ENCODE measurements around the gene KIDINS220.

Gene KIDINS220

GRCh38 chr2:8817221-8817620, 20.2 kb downstream of the KIDINS220 start:
- H3K36me3 Mint-ChIP-seq (ENCODE audit: insufficient read depth): peaks cover 34% of the 10 kb centered on the region
- H3K27me3 Mint-ChIP-seq: no peaks in the 10 kb centered on the region
- no peaks in the 10 kb centered on the region for H3K9me3 Mint-ChIP-seq
- ATAC-seq (replicated peaks) (no peak), DNase-seq (no peak)
- H3K27ac Mint-ChIP-seq: no peak overlapping the region
- H3K4me3 Mint-ChIP-seq: no peak overlapping the region
- peaks cover 3 to 4% of the 10 kb centered on the region in 2 donors for H3K4me1 Mint-ChIP-seq (ENCODE audit: low read depth in 2 of 2)

GRCh38 chr2:8806885-8807704, 30.3 kb downstream of the KIDINS220 start:
- peak overlapping the region in 1 of 2 donors; percentile 76 for H3K27ac Mint-ChIP-seq
- ATAC-seq (replicated peaks): no peak
- H3K4me1 Mint-ChIP-seq (ENCODE audit: low read depth in 2 of 2): peaks cover 0 to 2% of the 10 kb centered on the region in 2 donors
- peaks cover 43% of the 10 kb centered on the region for H3K36me3 Mint-ChIP-seq (ENCODE audit: insufficient read depth)
- no peak overlapping the region for H3K4me3 Mint-ChIP-seq
- H3K9me3 Mint-ChIP-seq: no peaks in the 10 kb centered on the region
- no peak for DNase-seq
- H3K27me3 Mint-ChIP-seq: no peaks in the 10 kb centered on the region

GRCh38 chr2:8805278-8806210, 31.9 kb downstream of the KIDINS220 start:
- Mint-ChIP-seq H3K9me3 (no peaks in the 10 kb centered on the region), H3K27ac (peak overlapping the region in 1 of 2 donors; percentile 65), H3K4me1 (ENCODE audit: low read depth in 2 of 2) (peaks cover 2 to 5% of the 10 kb centered on the region in 2 donors), H3K36me3 (ENCODE audit: insufficient read depth) (peaks cover 40% of the 10 kb centered on the region), H3K4me3 (no peak overlapping the region), H3K27me3 (no peaks in the 10 kb centered on the region)
- DNase-seq: no peak
- ATAC-seq (replicated peaks): no peak

GRCh38 chr2:8803658-8804379, 33.6 kb downstream of the KIDINS220 start:
- H3K9me3 Mint-ChIP-seq: no peaks in the 10 kb centered on the region
- peaks cover 41% of the 10 kb centered on the region for H3K36me3 Mint-ChIP-seq (ENCODE audit: insufficient read depth)
- H3K27me3 Mint-ChIP-seq: no peaks in the 10 kb centered on the region
- H3K27ac Mint-ChIP-seq: peak overlapping the region in 1 of 2 donors; percentile 28
- ATAC-seq (replicated peaks): no peak
- no peak for DNase-seq
- H3K4me3 Mint-ChIP-seq: no peak overlapping the region
- peaks cover 0 to 13% of the 10 kb centered on the region in 2 donors for H3K4me1 Mint-ChIP-seq (ENCODE audit: low read depth in 2 of 2)

GRCh38 chr2:8802741-8803140, 34.7 kb downstream of the KIDINS220 start:
- Mint-ChIP-seq H3K27me3 (no peaks in the 10 kb centered on the region), H3K27ac (no peak overlapping the region), H3K4me3 (no peak overlapping the region), H3K36me3 (ENCODE audit: insufficient read depth) (peaks cover 42% of the 10 kb centered on the region), H3K4me1 (ENCODE audit: low read depth in 2 of 2) (peaks cover 0 to 13% of the 10 kb centered on the region in 2 donors), H3K9me3 (no peaks in the 10 kb centered on the region)
- DNase-seq (no peak), ATAC-seq (replicated peaks) (no peak)

GRCh38 chr2:8800821-8801220, 36.6 kb downstream of the KIDINS220 start:
- ATAC-seq (replicated peaks): no peak
- DNase-seq: no peak
- Mint-ChIP-seq H3K9me3 (no peaks in the 10 kb centered on the region), H3K4me3 (no peak overlapping the region), H3K4me1 (ENCODE audit: low read depth in 2 of 2) (peaks cover 0 to 17% of the 10 kb centered on the region in 2 donors), H3K27ac (peak overlapping the region in 1 of 2 donors; percentile 11), H3K36me3 (ENCODE audit: insufficient read depth) (peaks cover 54% of the 10 kb centered on the region), H3K27me3 (no peaks in the 10 kb centered on the region)

GRCh38 chr2:8800218-8800617, 37.2 kb downstream of the KIDINS220 start:
- DNase-seq: no peak
- Mint-ChIP-seq H3K9me3 (no peaks in the 10 kb centered on the region), H3K4me1 (ENCODE audit: low read depth in 2 of 2) (peaks cover 0 to 17% of the 10 kb centered on the region in 2 donors), H3K4me3 (no peak overlapping the region), H3K27ac (no peak overlapping the region), H3K36me3 (ENCODE audit: insufficient read depth) (peaks cover 55% of the 10 kb centered on the region), H3K27me3 (no peaks in the 10 kb centered on the region)
- no peak for ATAC-seq (replicated peaks)

- H3K27ac Mint-ChIP-seq: peak overlapping the region in 1 of 2 donors; percentile 61
- peaks cover 0 to 17% of the 10 kb centered on the region in 2 donors for H3K4me1 Mint-ChIP-seq (ENCODE audit: low read depth in 2 of 2)
- H3K36me3 Mint-ChIP-seq (ENCODE audit: insufficient read depth): peaks cover 56% of the 10 kb centered on the region
- no peak for ATAC-seq (replicated peaks)
- H3K27me3 Mint-ChIP-seq: no peaks in the 10 kb centered on the region
- DNase-seq: no peak
- H3K4me3 Mint-ChIP-seq: no peak overlapping the region
- H3K9me3 Mint-ChIP-seq: no peaks in the 10 kb centered on the region
These were observed 38.4 kb downstream of the KIDINS220 start for GRCh38 chr2:8799004-8799403.

GRCh38 chr2:8798393-8798792, 39.0 kb downstream of the KIDINS220 start:
- DNase-seq (no peak), ATAC-seq (replicated peaks) (no peak)
- peaks cover 56% of the 10 kb centered on the region for H3K36me3 Mint-ChIP-seq (ENCODE audit: insufficient read depth)
- H3K4me1 Mint-ChIP-seq (ENCODE audit: low read depth in 2 of 2): peaks cover 0 to 17% of the 10 kb centered on the region in 2 donors
- H3K27me3 Mint-ChIP-seq: no peaks in the 10 kb centered on the region
- no peaks in the 10 kb centered on the region for H3K9me3 Mint-ChIP-seq
- H3K27ac Mint-ChIP-seq: no peak overlapping the region
- no peak overlapping the region for H3K4me3 Mint-ChIP-seq

- DNase-seq: no peak
- no peaks in the 10 kb centered on the region for H3K27me3 Mint-ChIP-seq
- H3K4me1 Mint-ChIP-seq (ENCODE audit: low read depth in 2 of 2): peaks cover 0 to 17% of the 10 kb centered on the region in 2 donors
- H3K36me3 Mint-ChIP-seq (ENCODE audit: insufficient read depth): peaks cover 52% of the 10 kb centered on the region
- no peaks in the 10 kb centered on the region for H3K9me3 Mint-ChIP-seq
- ATAC-seq (replicated peaks): no peak
- no peak overlapping the region for H3K27ac Mint-ChIP-seq
- H3K4me3 Mint-ChIP-seq: no peak overlapping the region
These were observed 39.7 kb downstream of the KIDINS220 start for GRCh38 chr2:8797682-8798081.

- no peak for DNase-seq
- Mint-ChIP-seq H3K36me3 (ENCODE audit: insufficient read depth) (peaks cover 49% of the 10 kb centered on the region), H3K9me3 (no peaks in the 10 kb centered on the region), H3K4me1 (ENCODE audit: low read depth in 2 of 2) (peaks cover 0 to 17% of the 10 kb centered on the region in 2 donors), H3K27ac (no peak overlapping the region), H3K27me3 (no peaks in the 10 kb centered on the region), H3K4me3 (no peak overlapping the region)
- ATAC-seq (replicated peaks): no peak
These were observed 40.4 kb downstream of the KIDINS220 start for GRCh38 chr2:8796878-8797550.

GRCh38 chr2:8796315-8796848, 41.0 kb downstream of the KIDINS220 start:
- Mint-ChIP-seq H3K27me3 (no peaks in the 10 kb centered on the region), H3K4me1 (ENCODE audit: low read depth in 2 of 2) (peaks cover 0 to 16% of the 10 kb centered on the region in 2 donors), H3K27ac (no peak overlapping the region), H3K9me3 (no peaks in the 10 kb centered on the region), H3K4me3 (no peak overlapping the region), H3K36me3 (ENCODE audit: insufficient read depth) (peaks cover 51% of the 10 kb centered on the region)
- no peak for DNase-seq
- ATAC-seq (replicated peaks): no peak
